ENCODE results near the gene FGD3.
"Not testable (repeated sequence)": the region's sequence is repeated elsewhere in the genome, so short reads cannot be mapped to it uniquely, and the experiment has no call there.

Gene FGD3

DNA sequence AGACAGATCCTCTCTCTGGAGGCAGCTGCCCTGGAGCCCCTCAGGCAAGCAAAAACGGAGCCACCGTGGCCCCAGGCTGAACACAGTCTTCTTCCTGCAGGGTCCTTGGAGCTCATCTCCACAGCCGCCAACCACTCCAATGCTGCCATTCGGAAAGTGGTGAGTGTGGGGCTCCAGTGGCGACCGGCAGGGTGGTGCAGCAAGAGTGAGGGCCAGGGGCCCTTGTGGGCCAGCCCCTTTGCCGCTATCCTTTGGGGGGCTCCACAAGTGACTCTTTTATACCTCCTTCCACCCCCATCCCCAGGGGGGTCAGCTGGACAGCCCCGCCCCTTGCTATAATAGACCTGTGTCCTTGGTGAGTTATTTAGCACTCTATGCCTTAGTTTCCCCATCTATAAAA lies 63.8 kb downstream of the FGD3 start:
- no peak for DNase-seq

DNA sequence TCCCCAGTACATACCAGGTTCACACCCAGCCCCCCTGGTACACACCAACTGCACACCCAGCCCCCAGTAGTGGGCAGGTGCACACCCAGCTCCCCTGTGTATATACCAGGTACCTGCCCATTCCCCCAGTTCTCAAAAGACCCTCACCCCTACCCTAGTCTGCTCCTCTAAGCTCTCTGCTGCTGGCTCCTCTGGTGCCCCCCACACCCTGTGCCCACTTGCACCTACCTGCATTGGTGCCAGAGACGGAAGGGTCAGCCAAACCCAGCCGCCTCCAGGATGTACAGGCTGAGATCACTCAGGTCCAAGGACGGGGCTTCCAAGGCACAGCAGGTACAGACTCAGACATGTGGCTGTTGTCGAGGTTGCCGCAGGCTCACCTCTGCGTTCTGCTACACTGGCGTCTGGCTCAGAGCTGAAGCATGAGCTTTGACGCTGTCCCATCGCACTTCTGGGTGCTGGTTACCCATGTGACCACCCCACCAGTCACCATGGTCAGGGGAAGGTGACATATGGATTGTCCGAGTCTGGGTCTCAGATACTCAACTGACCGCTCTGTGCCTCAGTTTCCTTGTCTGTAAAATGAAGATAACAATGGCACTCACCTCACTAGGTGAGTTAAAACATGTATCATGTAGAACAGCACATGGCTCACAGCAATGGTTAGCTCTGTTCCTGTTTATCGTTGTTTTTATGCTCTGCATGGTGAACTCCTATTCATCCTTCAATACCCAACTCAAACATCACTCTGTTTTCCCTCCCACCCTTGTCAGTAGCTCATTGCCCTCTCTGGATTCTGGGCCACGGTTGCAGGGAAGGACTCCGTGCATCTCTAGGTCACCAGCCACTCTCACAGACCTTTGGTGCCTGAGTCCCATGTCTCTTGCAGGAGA lies 65.9 kb downstream of the FGD3 start:
- no peak for DNase-seq

DNA sequence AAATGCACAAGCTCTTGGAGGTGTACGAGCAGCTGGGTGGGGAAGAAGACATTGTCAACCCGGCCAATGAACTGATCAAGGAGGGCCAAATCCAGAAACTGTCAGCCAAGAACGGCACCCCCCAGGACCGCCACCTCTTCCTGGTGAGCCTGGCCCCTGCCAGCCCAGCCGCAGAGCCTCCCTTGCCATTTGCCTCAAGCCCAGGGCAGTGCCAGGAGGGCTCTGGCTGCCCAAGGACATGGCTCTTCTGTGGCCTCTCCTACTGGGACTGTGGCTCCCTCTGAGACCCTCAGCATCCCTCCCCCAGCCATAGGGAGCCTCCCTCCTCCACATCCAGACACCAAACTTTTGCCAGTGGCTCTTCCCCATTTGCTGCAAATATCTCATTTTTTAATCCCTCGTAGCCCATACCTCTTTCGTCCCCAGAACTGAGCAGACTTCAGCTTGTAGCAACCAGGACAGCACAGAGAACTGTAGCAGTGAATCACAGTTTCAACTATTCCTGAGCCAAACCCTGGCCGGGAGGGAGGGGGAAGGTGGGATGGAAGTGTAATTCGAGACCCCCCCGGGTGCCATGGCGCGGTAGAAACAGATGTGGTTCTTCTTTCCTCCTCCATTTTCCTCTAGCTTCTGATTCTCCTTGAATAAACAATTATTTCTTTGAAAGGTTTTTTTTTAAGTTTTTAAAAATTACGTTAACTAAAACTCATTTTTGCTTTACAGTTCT lies 66.7 kb downstream of the FGD3 start:
- no peak for DNase-seq

DNA sequence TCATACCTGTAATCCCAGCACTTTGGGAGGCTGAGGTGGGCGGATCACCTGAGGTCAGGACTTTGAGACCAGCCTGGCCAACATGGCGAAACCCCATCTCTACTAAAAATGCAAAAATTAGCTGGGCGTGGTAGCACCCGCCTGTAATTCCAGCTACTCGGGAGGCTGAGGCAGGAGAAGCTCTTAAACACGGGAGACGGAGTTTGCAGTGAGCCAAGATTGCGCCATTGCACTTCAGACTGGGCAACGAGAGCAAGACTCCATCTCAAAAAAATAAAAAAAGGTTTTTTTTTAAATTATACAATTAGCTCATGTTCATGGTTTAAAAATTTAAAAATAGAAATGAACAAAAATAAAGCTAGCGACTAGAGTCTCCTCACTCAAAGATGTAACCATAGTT lies 67.9 kb downstream of the FGD3 start:
- not testable (repeated sequence) for DNase-seq

DNA sequence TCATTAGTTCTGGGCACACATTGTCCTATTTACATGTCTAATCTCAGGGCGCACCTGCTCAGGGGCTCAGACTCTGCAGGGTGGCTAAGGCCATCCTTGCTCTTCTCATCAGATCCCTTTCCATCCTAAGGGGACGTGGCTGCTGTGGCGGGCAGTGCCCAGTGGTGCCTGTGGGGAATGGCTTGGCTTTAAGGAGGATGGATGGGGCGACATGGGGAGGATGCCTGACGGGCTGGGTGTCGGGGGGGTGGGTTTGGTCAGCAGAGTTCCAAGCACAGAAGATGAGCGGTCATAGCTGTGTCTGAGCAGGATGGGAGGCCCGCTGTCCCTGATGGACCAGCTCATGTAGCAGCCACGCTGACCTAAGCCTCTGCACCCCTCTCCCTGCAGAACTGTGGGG lies 70.3 kb downstream of the FGD3 start:
- DNase-seq: no peak

DNA sequence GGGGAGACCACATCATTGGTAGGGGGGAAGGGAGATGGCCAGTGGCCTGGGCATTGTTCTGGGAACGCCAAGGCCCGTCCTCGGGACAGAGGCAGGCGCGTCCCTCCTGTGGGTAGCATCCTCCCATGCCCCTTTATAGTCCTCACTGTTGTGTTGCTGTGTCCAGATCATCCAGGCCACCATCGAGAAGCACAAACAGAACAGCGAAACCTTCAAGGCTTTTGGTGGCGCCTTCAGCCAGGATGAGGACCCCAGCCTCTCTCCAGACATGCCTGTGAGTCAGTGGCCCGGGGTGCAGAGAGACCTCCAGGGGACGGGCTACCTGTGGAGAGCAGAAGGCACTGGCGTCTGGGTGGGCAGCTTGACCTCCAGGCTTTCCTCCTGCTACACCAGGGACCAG lies 72.8 kb downstream of the FGD3 start:
- DNase-seq: no peak

DNA sequence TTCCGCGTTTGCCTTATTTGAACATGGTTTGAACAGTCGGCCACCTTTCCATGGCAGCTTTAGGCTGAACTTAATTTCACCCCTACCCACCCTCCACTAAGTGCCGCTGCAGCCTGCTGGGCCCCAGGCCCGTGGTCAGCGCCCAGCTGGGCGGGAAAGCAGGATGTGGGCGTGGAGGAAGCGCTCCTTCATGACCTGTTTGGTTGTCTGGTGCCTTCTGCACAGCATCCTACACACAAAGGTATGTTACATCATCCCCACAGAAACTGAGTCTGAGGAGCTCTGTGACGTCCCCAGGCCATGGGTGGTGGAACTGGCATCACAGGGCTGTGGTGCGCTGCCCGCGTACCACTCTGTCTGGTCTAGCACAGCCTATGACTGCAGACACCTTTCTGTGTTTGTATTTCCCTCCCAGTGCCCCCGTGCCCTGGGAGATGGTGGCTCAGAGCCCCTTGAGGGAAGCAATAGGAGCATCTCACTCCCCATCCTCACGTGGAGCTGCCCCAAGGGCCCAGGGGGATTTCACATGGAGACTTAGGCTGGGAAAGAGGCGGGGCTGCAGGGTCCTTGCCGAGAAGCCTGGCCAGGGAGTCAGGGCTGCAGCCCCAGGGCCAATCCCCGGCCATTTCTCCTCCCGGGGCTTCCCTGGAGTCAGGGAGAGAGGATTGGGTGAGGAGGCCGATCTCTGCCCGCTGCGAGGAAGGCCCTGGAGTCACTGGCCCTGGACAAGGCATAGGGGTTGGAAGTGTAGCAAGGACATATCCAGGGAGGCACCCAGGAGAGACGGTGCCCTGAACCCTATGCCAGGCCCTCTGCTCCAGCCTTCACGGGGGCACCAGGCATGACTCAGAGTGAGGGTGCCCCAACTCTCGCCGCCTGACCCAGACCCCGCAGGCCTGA lies 73.7 kb downstream of the FGD3 start:
- no peak for DNase-seq

DNA sequence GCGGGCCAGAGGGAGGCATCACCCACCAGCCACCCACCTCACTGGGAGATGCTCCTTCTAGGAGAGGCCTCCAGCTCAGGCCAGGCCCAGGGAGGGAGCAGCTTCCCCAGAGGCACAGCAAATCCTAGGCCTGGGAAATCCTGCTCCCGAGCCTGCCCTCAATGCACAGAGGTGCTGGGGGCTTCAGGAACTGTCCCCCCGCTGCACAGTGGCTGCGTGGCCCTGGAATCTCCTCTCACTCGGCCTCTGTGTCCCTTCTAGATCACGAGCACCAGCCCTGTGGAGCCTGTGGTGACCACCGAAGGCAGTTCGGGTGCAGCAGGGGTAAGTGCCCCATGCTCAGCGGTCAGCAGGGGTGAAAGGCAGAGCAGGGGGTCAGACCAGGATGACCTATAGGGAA lies 74.7 kb downstream of the FGD3 start:
- no peak for DNase-seq

DNA sequence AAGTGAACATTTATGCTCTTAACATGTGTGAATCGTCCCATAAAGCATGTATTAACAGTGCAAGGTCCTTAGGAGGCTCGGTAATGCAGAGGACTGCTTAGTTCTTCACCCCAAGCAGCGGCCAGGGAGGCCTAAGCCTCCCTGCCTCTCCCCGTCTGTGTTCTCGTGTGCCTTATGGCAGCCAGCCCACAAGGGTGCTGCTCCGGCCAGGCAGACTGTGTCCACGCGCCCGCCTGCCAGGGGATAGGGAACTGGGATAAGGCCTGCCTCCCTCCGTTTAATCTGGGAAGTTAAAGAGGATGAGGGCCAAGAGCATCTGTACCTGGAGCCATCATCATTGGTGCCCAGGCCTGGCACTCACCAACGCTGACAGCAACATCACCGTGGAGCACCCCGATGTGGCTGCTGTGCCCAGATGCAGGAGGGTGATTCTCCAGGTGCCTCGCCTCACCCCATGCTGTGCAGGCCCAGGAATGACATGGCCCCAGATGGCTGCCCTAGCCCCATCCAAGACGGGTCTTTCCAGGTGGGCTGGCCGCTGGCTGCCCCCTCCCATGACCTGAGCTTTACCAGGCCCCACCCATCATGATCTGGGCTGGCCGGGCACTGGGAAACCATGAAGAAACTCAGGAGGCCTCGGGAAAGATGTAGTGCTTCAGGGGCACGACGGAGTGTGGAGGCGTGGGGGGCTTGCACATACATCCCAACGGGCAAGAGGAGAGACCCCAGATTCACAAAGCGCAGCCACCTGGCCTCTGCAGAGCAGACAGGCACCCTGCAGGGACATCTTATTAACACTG lies 75.6 kb downstream of the FGD3 start:
- no peak for DNase-seq

DNA sequence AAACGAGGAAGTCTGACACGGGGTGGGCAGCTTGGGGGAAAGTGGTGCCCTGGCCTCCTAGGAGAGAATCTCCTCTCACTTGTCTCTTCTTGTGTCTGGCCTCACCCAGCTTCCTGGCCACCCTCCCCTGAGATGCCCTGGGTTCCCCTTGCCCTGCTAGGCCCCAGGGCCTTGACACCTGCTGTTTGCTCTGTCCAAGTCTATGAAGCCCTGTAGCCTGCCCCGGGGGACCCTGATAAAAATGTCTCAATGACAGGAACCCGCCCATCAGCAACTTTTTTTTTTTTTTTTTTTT lies 76.1 kb downstream of the FGD3 start:
- no peak for DNase-seq

DNA sequence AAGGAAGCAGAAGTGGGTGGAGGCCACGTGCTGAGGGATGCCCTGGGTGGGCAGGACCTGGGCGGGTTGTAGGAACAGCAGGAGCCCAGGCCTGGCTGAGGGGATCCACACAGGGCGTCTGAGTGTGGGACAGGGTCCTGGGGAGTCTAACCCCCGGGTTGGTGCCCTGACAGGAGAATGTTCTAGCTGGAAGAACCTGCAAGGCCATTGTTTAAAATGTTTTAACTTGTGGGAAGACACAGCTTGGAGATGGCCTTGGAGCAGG lies 77.3 kb downstream of the FGD3 start:
- no peak for DNase-seq

DNA sequence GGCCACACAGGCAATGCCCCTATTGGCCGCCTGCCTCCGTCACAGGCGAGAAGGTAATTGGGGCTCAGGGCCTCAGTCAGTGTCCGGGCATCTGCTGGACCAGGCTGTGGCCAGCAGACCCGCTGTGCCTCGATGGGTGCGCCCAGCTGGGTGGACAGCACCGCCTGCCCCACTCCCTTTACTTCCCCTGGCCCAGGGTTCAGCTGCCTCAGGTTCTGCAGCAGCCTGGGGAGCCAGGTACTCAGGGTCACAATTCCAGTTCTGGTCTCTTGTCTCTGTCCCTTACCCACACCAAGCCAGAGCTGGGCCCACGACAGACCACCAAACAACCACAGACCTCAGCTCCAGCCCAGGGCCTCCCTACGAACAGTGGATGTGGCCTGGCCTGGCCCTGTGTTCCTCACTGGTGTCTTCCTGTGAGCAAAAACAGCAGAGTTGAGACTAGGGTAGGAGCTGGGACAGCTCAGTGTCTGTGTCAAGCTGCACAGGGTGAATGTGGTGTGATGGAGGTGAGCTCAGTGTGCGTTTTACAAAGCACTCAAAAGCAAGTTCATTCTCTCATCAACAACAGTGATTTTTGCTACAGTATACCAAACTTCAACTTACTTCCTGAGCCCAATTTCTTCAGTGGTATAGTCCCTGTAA lies 77.8 kb downstream of the FGD3 start:
- DNase-seq: no peak

DNA sequence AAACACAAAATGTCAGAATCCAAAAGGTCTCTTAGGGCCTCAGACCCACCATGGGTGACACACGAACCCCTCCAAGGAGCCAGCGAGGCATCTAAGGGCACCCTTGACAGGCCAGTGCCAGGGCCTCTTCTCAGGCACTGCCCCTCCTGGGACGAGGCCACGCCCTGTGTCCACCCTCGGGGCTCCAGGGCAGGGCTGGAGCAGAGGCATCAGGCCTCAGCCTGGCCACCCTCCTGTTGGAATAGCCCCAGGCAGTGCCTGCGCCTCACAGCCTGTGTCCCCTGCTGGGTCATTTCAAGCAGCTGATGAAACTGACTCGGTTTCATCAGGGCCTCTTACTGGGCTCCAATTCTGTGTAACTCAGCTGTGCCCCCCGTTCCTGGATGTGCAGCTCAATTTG lies 78.4 kb downstream of the FGD3 start:
- DNase-seq: no peak

DNA sequence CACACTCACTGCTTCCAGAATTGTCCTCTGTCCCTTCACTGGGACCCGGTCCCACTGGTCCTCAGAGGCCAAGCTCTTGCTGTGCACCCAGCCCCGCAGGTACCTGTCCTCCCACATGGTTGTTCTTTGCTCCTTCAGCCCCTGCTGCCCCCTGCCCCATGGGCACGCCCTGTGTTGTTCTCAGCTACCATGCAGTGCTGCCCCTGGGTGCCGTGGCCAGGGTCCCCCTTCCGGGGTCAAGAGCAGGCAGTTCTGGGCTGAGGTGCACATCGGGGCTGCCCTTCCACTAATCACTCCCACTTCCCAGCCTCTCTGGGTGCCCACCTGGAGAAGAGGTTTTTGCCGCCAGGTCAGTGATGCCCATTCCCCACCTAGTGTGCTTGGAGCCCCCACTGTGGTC lies 79.3 kb downstream of the FGD3 start:
- no peak for DNase-seq

DNA sequence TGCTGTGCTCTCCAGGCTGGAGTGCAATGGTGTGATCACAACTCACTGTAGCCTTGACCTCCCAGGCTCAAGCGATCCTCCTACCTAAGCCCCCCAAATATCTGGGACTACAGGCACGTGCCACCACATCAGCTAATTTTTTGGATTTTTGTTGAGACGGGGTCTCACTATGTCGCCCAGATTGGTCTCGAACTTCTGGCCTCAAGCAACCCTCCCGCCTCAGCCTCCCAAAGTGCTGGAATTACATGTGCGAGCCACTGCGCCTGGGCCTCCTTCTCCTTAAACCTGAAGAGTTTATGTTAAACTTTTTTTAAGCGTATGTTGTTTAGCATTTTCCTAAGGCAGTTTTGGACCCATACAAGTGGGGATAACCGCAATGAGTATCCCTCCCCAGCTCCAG lies 80.4 kb downstream of the FGD3 start:
- DNase-seq: no peak

DNA sequence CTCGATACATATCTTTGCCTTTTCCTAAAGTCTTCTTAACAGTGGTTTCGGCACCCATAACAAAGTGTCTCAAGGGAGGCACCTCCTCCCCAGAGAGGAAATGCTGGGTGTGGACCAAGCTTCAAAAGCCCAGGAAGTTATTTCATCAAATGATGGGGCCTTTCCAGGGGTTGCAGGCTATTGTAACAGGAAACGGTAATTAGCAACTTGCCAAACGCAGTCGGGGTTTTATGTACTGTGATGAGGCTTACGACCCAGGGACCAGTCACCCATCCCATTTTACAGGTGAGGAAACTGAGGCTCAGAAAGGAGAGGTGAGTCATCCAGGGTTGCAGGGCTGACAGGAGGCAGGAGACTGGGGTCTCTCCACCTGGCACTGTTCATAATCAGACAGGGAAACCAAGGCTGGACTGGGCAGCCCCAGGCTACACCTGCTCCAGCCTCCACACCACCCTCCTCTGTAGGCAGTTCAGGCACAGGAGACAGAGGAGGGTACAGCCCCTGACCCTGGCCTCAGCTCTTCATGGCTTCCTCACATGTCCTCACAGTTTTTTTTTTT lies 81.2 kb downstream of the FGD3 start:
- DNase-seq: peak; percentile 5

DNA sequence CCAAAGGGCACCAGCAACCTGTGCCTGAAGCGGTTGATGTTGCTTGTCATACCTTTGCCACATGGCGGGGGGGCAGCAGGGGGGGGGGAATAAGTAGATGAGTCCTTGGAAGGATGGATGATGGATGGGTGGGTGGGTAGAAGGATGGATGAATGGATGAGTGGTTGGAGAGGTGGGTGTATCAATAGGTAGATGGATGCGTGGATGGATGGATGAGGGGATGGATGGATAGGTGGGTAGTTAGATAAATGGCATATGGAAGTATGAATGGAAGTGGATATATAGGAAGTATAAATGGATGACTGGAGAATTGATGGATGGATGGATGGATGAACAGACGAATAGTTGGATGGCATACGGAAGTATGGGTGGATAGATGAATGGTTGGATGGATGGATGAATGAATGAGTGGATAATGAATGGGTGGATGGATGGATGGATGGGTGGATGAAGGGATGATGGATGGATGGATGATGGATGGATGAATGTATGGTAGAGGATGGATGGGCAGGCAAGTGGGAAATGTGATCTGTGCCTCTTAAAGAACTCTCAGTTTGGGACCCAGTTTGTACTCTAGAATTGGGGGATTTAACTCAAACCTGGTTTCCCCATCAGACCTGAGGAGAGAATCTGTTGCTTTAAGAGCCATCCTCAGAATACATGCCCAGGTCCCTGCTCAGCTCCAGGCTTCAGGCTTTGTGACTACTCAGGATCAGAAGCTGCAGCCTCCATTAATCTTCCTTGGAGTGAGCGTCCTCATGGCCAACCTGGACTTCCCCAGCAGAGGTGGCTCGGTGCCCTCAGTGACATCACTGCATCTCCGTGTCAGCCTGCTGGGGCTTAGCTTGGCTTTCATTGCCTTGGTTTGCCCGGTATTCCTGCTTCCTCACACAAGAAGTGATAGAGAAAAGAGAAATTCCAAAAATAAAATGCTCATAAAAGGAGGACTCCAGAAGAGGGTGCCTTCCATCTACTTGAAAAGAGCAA lies 83.6 kb downstream of the FGD3 start:
- DNase-seq: no peak

DNA sequence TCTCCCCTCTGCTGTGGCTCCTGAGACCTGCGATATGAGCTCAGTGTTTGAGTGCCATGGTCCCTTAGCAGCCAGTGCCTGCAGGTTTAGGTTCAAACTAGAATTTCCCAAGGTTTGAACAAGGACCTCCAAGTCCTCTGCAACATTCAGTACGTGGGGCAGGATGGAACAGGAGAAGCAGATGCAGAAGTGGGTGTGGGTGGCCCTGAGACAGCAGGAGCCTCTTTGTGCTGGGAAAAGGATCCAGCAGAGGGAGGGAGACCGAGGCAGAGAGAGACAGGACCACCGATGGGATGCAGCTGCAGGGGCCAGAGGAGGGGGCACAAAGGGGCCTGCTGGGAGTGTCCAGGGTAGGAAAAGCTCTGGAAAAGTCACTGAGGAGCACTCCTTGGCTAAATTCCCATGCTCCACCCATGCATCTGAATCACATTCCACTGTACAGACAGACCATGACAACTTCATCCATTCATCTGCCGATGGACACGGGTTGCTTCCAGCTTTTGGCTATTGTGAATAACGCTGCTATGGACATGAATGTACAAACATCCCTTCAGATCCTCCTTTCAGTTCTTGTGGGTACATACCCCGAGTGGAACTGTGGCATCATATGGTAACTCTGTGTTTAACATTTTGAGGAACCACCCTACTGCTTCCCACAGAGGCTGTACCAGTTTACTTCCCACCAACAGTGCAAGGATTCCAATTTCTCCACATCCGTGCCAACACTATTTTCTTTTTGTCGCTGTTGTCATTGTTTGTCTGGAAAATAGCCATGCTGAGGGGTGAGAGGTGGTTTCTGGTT lies 84.5 kb downstream of the FGD3 start:
- DNase-seq: no peak

DNA sequence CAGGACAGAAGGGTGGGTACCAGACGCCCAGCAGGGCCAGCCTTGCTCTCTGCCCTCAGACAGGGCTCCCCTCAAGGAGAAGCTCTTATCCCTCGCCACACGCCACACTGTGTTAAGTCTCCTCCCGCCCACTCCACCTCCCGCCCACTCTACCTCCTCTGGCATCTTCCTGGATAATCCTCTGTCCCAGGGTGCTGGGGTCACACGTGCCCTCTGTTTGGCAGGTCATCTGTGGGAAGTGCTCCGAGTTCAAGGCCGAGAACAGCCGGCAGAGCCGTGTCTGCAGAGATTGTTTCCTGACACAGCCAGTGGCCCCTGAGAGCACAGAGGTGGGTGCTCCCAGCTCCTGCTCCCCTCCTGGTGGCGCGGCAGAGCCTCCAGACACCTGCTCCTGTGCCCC lies 85.2 kb downstream of the FGD3 start:
- DNase-seq: no peak

DNA sequence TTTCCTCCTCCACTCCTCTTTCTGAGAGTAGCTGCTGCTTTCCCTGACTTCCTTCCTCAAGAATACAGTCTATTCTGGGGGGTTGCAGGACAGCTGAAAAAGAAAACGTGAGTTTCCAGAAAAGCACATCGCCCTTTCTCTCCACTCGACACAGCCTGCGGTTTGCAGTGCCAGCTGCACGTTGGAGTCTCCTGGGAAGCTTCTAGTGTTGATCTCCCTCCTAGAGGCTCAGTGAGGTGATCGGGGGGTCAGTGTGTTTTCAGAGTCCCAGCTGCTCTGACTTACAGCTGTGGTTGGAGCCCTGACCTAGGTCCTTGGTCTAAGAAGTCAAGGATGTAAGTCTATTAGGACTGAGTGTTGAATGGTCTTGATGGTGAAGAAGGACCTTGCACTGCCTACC lies 86.2 kb downstream of the FGD3 start:
- DNase-seq: no peak

Measured in hematopoietic multipotent progenitor cell treated with erythropoietin and hydrocortisone succinate and interleukin-3 and kit ligand, for 8 days (in vitro differentiated cells).